Thymus (tissue), 11 donors: ENCODE results near the gene MUL1. TPM values are rescaled to one million over a fixed set of nuclear protein-coding genes. Genes with fewer than 3 reads are reported as not detected.

Source experiments
- DNase-seq, 9 donors: peaks; one replicate each; pipeline ENCODE4 v3.0.0-alpha.2; 2013; ENCODE audit warnings: low spot score in 9 of 9, low read depth in 6 of 9, missing footprints in 1 of 9
- H3K27ac ChIP-seq, 2 donors: one replicate each; pipeline ENCODE4 v1.5.1; 2013; ENCODE audit warnings: control low read depth in 1 of 2, low read depth in 1 of 2, low read length in 1 of 2, mild to moderate bottlenecking in 1 of 2, moderate library complexity in 1 of 2
- H3K27me3 ChIP-seq, 2 donors: one replicate each; pipeline ENCODE4 v1.5.1; 2013; ENCODE audit warnings: low read length in 1 of 2; ENCODE audit not compliant: control insufficient read depth in 2 of 2, insufficient read depth in 1 of 2
- H3K36me3 ChIP-seq, 2 donors: one replicate each; pipeline ENCODE4 v1.5.1; 2013; ENCODE audit warnings: low read length in 1 of 2, mild to moderate bottlenecking in 1 of 2, moderate library complexity in 1 of 2; ENCODE audit not compliant: control insufficient read depth in 2 of 2, insufficient read depth in 2 of 2
- H3K4me1 ChIP-seq, 2 donors: one replicate each; pipeline ENCODE4 v1.5.1; 2013; ENCODE audit warnings: low read length in 2 of 2; ENCODE audit not compliant: control insufficient read depth in 2 of 2, insufficient read depth in 2 of 2
- H3K4me3 ChIP-seq, 2 donors: one replicate each; pipeline ENCODE4 v1.5.1; 2013; ENCODE audit warnings: low read length in 2 of 2, control low read depth in 1 of 2, mild to moderate bottlenecking in 1 of 2
- H3K9me3 ChIP-seq, 2 donors: one replicate each; pipeline ENCODE4 v1.5.1; 2013; ENCODE audit warnings: low read length in 1 of 2, mild to moderate bottlenecking in 1 of 2; ENCODE audit not compliant: control insufficient read depth in 2 of 2, insufficient read depth in 1 of 2
- WGBS: extraction: QIAGEN DNeasy Blood & Tissue Kit; methylation state at CpG from one replicate; pipeline ENCODE4 v1.1.7; 2013; 5-methylcytosine and 5-hydroxymethylcytosine counted together
- polyA plus RNA-seq: library from polyadenylated mRNA; stranded (reverse); fragments of 200-250 nt; gene quantifications from one replicate; pipeline ENCODE4 v1.2.3, GENCODE V29; 2013
- total RNA-seq: library from RNA; stranded (reverse); fragments of 120-200 nt; gene quantifications from one replicate; pipeline ENCODE4 v1.2.4, GENCODE V29; 2013
- donor health status: healthy.

The MUL1 gene
- total and polyA plus RNA-seq, 2 donors, result 9.3 to 14.5 TPM

DNA sequence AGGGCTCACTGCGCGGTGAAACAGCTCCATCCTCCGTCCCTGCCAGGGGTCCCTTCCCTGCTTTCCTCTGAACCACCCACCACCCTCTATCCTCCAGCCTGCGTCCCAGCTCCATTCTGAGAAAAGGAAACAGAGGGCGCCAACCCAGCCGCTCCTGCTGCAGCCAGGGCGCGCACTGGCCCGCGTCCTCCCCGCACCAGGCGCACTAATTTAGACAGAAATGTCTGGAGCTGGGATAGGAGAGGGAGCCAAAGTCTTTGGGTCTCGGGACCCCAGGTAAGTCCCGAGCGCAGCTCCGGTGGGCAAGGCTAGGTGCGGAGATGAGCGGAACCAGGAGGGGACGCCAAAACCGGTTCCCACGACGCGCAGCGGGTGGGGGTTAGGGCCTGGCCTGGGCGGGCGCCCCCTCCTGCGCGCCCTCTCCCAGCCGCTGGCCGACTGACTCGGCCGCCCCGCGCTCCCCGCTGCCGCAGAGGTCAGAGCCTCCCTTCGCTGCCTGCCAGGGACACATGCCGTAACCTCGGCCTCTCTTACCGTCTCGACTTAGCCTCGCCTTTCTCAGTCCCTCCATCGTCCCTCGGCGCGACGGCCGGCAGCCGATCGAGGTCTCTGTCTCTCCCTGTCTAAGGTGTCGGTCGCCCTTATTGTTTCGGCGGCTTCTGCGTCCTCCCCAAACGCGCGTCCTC, 24.0 kb downstream of the MUL1 start:
- H3K9me3 ChIP-seq, result no peaks in the 10 kb centered on the region
- H3K36me3 ChIP-seq, result no peaks in the 10 kb centered on the region
- 4% methylated on average over 58 of the region's 58 CpGs for WGBS
- DNase-seq, result no peak
- no peak overlapping the region for H3K27ac ChIP-seq
- H3K4me1 ChIP-seq, result peaks cover 0 to 2% of the 10 kb centered on the region in 2 donors
- H3K4me3 ChIP-seq, result no peak overlapping the region
- H3K27me3 ChIP-seq, result peaks cover 74 to 91% of the 10 kb centered on the region in 2 donors

GRCh38 chr1:20483098-20483832, 24.7 kb downstream of the MUL1 start:
- DNase-seq, result no peak
- H3K27me3 ChIP-seq, result peaks cover 69 to 85% of the 10 kb centered on the region in 2 donors
- no peak overlapping the region for H3K27ac ChIP-seq

GRCh38 chr1:20481643-20482498, 26.1 kb downstream of the MUL1 start:
- H3K27me3 ChIP-seq, result peaks cover 69 to 85% of the 10 kb centered on the region in 2 donors
- no peaks in the 10 kb centered on the region for H3K9me3 ChIP-seq
- DNase-seq, result no peak
- H3K4me3 ChIP-seq, result no peak overlapping the region
- no peak overlapping the region for H3K27ac ChIP-seq
- H3K36me3 ChIP-seq, result no peaks in the 10 kb centered on the region
- WGBS, result 47% methylated on average over 10 of the region's 10 CpGs
- peaks cover 0 to 2% of the 10 kb centered on the region in 2 donors for H3K4me1 ChIP-seq

More at GRCh38 chr1:20483098-20483832, 24.7 kb downstream of the MUL1 start:
- 39% methylated on average over 16 of the region's 16 CpGs for WGBS
- H3K9me3 ChIP-seq, result no peaks in the 10 kb centered on the region
- H3K4me3 ChIP-seq, result no peak overlapping the region
- H3K36me3 ChIP-seq, result no peaks in the 10 kb centered on the region
- H3K4me1 ChIP-seq, result peaks cover 0 to 2% of the 10 kb centered on the region in 2 donors

DNA sequence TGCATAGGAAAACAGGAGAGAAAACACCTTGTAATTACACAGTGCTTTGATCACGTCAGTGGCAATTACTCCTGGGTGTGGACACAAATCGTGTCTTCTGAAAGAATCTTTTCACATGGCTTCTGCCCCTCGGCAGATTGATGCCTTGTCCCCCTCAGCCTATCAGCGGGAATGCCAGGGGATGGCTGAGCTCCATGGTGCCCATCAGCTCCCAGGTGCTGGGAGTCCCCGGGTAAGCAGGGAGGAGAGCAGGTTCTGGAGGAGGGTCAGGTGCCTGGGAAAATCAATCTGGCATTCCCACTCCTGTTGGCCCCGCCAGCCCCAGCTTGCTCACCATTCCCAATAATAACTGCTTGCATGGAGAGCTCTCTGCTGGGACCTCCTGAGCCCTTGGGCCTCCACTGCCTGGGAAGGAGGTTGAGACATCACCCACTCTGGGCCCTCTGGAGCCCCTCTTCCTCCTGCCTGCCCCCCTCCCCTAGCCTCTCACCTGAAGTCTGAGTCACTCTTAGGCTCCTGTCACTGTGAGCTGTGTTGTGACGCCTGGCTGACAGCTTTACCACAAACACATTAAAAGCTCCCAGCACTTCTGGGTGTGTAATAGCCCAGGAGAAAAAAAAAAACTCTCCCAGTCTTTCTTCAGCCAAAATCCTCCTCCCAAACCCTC, 26.9 kb downstream of the MUL1 start:
- Histone ChIP-seq H3K4me3 (no peak overlapping the region), H3K9me3 (no peaks in the 10 kb centered on the region), H3K27ac (no peak overlapping the region), H3K27me3 (peaks cover 69 to 85% of the 10 kb centered on the region in 2 donors), H3K4me1 (no peaks in the 10 kb centered on the region), H3K36me3 (no peaks in the 10 kb centered on the region)
- DNase-seq, result no peak
- 55% methylated on average over 7 of the region's 7 CpGs for WGBS

GRCh38 chr1:20480243-20480944, 27.6 kb downstream of the MUL1 start:
- Histone ChIP-seq H3K9me3 (no peaks in the 10 kb centered on the region), H3K27me3 (peaks cover 70 to 87% of the 10 kb centered on the region in 2 donors), H3K27ac (no peak overlapping the region), H3K36me3 (no peaks in the 10 kb centered on the region), H3K4me1 (no peaks in the 10 kb centered on the region), H3K4me3 (no peak overlapping the region)
- DNase-seq, result no peak
- WGBS, result 88% methylated on average over 10 of the region's 10 CpGs

DNA sequence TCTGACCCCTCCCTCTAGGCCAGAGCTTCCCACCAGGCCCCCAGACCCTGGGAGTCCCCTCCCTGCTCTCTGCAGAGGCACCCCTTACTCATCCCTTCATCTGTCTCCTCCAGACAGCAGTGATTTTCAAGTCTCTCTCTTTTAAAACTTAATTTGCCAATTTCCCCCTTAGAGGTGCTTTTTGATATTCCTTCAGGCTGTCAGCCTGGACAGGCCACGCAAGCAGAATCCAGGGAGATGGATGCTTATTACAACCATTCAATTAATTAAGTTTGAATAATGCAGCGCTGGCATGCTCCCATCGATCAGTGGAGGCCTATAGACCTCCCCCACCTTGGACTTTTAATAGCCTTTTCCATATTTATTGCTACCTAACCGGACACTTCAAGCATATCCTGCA, 28.1 kb downstream of the MUL1 start:
- Histone ChIP-seq H3K4me3 (no peak overlapping the region), H3K27ac (no peak overlapping the region), H3K9me3 (no peaks in the 10 kb centered on the region), H3K4me1 (no peaks in the 10 kb centered on the region), H3K36me3 (no peaks in the 10 kb centered on the region), H3K27me3 (peaks cover 64 to 89% of the 10 kb centered on the region in 2 donors)
- 90% methylated on average over 4 of the region's 4 CpGs for WGBS
- DNase-seq, result no peak

GRCh38 chr1:20478057-20478635, 29.8 kb downstream of the MUL1 start:
- Histone ChIP-seq H3K4me1 (no peaks in the 10 kb centered on the region), H3K27ac (no peak overlapping the region), H3K27me3 (peaks cover 50 to 87% of the 10 kb centered on the region in 2 donors), H3K4me3 (no peak overlapping the region), H3K9me3 (no peaks in the 10 kb centered on the region), H3K36me3 (no peaks in the 10 kb centered on the region)
- WGBS, result 92% methylated on average over 5 of the region's 5 CpGs
- no peak for DNase-seq
